Measurements from ENCODE around the gene ABCD3. TPM values are rescaled to one million over a fixed set of nuclear protein-coding genes. Genes with fewer than 3 reads are reported as not detected.
"Not testable (repeated sequence)": the region's sequence is repeated elsewhere in the genome, so short reads cannot be mapped to it uniquely, and the experiment has no call there.

Gene ABCD3
- total RNA-seq, 1 donor from 2014 or later = 65.7 TPM

DNA sequence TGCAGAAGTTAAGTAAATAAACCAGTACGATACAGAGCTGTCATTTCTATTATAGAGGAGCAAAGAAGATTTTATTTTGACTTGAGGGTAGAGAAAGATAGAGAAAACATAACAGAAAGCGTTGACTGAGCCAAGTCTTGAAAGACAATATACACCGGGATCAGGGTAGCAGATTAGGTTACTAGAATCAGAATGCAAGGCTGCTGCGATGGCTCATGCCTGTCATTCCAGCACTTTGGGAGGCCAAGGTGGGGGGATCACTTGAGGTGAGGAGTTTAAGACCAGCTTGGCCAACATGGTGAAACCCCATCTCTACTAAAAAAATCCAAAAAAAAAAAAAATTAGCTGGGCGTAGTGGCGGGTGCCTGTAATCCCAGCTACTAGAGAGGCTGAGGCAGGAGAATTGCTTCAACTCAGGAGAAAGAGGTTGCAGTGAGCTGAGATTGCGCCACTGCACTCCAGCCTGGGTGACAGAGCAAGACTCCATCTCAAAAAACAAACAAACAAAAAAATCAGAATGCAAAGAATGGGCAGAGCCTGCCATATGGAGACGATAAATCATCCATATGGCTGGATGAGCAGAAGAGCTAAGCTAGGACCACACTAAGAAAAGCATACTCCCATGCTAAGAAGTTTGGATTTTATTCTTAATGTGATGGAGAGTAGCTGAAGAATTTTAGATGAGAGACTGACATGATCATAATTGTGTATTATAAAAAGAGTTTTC, 9.9 kb upstream of the ABCD3 start:
- ATAC-seq (no peak), DNase-seq (ENCODE audit: low spot score) (no peak)
- intact Hi-C loops (cut with DNase I) = no loop called here

DNA sequence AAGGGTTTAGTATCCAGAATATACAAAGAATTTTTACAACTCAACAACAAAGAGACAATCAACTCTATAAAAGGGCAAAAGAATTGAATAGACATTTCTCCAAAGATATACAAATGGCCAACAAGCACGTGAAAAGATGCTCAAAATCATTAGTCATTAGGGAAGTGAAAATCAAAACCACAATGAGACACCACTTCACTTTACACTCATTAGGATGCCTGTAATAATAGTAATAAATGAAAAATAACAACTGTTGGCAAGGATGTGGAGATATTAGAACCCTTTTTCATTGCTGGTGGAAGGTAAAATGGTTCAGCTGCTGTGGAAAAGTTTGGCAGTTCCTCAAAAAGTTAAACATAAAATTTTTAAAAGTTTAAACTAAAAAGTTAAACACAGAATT, 7.0 kb upstream of the ABCD3 start:
- no peak for ATAC-seq
- no peak for DNase-seq (ENCODE audit: low spot score)
- intact Hi-C loops (cut with DNase I) = loop anchor here (10.0 kb wide), 1 partner anchor 394 kb away; no protein-coding TSS in a partner anchor

GRCh38 chr1:94413311-94413710, 4.9 kb upstream of the ABCD3 start:
- intact Hi-C loops (cut with DNase I) = loop anchor here (10.0 kb wide), 1 partner anchor 391 kb away; no protein-coding TSS in a partner anchor
- DNase-seq (ENCODE audit: low spot score) = no peak
- ATAC-seq = no peak

DNA sequence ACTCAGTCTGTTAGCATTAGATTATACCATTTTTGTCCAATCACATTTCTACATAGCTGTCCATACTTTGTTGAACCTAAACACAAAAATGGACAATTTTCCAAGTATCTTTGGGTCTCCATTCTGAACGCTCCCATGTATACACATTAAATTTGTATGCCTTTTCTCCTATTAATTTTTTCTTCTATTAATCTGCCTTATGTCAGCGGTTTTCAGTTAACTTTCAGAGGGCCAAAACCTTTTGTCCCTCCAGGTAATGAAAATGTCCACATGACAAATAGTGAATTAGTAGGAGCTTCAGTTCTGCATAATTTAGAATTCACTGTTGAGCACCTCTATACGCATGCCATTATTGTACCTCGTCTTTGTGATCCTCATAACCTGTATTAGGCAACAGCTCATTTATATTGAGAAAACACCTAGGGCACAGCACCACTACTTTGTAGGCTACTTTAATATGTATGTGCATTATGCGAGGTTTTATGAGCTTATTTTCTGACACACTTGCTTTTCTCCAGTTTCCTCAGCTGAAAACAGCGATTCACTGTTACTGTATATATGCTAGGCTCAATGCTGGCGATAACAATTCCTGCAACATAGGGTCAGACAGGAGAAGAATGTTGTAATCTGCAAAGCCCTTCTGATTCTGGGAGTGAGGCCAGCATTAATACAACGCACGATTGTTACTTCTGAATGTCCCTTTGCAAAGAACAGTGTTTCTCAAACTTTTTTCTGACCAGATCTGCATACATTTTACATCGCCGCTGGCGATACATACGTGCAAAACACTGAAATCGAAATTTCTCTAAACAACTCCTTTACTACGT, 1.1 kb upstream of the ABCD3 start:
- ATAC-seq (peak; percentile 79), DNase-seq (ENCODE audit: low spot score) (no peak)
- intact Hi-C loops (cut with DNase I) = loop anchor here (10.0 kb wide), 1 partner anchor 388 kb away; no protein-coding TSS in a partner anchor

GRCh38 chr1:94417728-94417977, 536 bp upstream of the ABCD3 start:
- DNase-seq (ENCODE audit: low spot score) (no peak), ATAC-seq (no peak)
- intact Hi-C loops (cut with DNase I) = loop anchor here (10.0 kb wide), 1 partner anchor 387 kb away; no protein-coding TSS in a partner anchor

DNA sequence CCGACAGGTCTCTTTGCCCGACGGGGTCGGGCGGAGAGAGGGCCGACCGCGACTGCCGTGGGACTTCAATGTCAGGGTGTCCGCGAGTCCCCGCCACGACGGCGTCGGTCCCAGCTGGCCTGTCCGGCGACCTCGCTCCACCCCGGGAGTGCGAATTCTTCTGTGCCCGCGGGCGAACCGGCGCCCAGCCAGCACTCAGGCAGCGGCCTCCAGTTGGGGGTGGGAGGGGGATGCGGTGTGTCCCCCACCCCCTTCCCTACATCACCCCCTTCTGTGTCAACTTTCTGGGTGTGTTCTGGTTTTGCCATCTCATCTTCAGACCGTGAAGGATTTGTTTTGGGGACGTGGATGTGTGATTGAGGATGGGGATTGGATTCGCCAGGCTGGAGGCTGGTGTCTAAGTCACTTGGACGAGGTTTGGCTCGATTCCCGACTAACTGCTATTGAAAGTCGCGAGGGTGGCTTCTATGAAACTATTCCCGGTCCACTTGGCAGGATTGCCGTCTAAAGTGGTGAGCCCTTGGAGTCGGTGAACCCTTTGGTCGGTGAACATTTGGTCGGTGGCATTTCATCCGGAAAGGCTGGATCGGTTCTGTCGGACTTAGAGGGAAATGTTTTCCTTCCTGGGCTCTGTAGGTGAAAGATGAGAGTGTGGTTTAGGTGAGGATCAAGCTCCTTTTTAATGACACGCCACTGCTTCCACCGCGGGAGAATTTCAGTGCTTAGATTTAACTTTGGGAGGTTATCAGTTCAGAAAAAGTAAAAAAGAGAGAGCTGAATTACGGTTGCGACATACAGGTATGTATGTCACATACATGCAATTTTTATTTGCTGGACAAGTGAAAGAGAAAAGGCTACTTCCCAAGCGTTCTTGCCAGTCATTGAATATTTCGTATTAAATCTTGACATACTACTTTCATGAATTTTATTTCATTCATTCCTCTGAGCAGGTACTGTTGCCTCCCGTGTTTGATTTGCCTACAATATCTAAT, 771 bp downstream of the ABCD3 start:
- intact Hi-C loops (cut with DNase I) = loop anchor here (10.0 kb wide), 1 partner anchor 386 kb away; no protein-coding TSS in a partner anchor
- DNase-seq (ENCODE audit: low spot score) (peak; percentile 68), ATAC-seq (peak; percentile 0)

DNA sequence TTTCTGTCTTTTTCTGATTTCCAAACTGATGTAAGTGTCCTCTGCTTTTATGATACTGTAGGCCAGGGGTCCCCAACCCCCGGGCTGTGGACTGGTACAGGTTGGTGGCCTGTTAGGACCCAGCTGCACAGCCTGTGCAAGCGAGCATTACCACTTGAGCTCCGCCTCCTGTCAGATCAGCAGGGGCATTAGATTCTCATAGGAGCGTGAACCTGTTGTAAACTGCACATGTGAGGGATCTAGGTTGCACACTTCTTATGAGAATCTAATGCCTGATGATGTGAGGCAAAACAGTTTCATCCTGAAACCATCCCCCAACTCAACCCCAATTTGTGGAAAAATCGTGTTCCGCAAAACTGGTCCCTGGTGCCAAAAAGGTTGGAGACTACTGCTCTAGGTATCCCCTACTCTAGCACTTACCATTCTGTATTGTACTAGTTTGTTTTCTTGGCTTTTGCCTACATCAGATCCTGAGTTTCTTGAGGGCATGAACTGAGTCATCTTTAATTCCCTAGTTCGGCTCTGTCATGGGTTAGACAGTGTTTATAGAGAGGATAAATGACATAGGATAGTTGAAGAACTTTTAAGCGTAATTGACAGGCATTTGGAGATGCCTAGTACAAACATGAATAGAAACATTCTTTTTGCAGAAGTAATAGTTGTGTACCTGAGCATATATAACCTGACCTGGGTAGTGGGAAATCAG, 4.1 kb downstream of the ABCD3 start:
- DNase-seq (ENCODE audit: low spot score) (no peak), ATAC-seq (no peak)
- intact Hi-C loops (cut with DNase I) = no loop called here

DNA sequence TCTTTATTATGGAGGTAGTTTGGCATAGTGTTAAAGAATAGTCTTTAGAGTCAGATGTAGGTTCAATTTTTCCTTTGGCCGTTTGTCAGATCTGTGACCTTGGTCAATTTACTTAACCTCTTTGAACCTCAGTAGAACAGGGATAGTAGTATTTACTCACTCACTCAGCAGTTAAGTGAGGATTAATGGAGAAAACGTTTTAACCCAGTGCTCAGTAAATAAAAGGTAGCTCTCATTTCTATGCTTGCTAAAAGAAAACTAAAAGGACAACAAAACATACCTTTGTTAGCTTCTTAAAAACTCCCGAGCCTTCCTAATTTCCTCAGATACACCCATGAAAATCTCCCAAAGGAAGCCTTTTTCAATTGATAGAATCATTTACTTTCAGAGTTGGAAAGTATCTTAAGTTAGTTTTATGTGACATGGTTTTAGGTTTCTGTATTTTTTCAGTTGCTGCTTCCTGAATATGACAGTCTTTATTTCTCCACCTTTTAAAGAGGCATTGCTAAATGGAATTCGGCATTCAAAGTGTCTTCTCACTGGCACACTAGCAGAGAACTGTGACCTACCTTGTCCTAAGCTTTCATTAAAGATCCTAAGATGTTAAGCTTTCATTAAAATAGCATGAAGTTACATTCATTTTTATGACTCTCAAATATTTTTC, 7.8 kb downstream of the ABCD3 start:
- ATAC-seq (no peak), DNase-seq (ENCODE audit: low spot score) (no peak)
- intact Hi-C loops (cut with DNase I) = no loop called here

DNA sequence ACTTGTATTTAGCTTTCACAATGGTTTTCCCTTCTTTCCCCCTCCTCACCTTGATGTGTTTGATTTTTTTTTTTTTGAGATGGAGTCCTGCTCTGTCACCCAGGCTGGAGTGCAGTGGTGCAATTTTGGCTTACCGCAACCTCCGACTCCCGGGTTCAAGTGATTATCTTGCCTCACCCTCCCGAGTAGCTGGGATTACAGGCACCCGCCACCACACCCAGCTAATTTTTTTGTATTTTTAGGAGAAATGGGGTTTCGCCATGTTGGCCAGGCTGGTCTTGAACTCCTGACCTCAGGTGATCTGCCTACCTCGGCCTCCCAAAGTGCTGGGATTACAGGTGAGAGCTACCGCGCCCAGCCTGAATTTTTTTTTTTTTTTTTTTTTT, 8.3 kb downstream of the ABCD3 start:
- intact Hi-C loops (cut with DNase I); DNase-seq (ENCODE audit: low spot score); ATAC-seq: not testable (repeated sequence)

- ATAC-seq = no peak
- no peak for DNase-seq (ENCODE audit: low spot score)
- intact Hi-C loops (cut with DNase I) = no loop called here
Measured at GRCh38 chr1:94428441-94428840, 10.3 kb downstream of the ABCD3 start.

GRCh38 chr1:94428927-94429528, 10.8 kb downstream of the ABCD3 start:
- DNase-seq (ENCODE audit: low spot score); ATAC-seq; intact Hi-C loops (cut with DNase I): not testable (repeated sequence)

DNA sequence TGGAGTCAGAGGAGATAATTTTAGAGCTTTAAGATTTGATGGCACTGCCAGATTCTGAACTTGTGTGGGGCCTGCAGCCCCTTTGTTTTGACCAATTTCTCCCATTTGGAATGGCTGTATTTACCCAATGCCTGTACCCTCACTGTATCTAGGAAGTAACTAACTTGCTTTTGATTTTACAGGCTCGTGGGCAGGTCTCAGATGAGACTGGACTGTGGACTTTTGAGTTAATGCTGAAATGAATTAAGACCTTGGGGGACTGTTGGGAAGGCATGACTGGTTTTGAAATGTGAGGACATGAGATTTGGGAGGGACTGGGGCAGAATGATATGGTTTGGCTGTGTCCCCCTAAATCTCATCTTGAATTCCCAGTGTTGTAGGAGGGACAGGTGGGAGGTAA, 11.9 kb downstream of the ABCD3 start:
- DNase-seq (ENCODE audit: low spot score); intact Hi-C loops (cut with DNase I); ATAC-seq: not testable (repeated sequence)

- DNase-seq (ENCODE audit: low spot score) (no peak), ATAC-seq (no peak)
- intact Hi-C loops (cut with DNase I) = no loop called here
Measured at GRCh38 chr1:94433866-94434265, 15.7 kb downstream of the ABCD3 start.

DNA sequence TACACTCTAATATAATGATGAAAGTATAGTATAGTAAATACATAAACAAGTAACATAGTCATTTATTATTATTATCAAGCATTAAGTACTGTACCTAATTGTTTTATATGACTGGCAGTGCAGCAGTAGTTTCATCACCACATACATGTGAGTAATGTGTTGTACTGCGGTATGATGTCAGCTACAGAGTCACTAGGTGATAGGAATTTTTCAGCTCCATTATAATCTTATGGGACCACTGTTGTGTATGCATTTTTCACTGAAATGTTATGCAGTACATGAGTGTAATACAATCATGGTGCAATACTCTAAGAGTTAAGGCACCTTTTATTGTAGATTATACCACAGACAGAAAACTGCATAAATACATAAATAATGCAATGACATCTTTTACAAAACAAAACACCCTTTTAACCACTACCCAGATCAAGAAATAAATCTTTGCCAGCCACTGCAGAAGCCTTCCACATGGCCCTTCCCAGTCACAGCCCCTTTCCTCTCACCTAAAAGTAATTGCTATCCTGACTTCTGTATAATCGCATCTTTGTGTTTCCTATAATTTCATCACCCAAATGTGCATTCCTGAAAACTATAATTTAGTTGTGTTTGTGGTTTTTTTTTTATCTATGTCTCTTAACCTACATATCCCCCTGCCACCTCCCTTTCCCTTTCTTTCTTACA, 16.3 kb downstream of the ABCD3 start:
- ATAC-seq (no peak), DNase-seq (ENCODE audit: low spot score) (no peak)
- intact Hi-C loops (cut with DNase I) = no loop called here

DNA sequence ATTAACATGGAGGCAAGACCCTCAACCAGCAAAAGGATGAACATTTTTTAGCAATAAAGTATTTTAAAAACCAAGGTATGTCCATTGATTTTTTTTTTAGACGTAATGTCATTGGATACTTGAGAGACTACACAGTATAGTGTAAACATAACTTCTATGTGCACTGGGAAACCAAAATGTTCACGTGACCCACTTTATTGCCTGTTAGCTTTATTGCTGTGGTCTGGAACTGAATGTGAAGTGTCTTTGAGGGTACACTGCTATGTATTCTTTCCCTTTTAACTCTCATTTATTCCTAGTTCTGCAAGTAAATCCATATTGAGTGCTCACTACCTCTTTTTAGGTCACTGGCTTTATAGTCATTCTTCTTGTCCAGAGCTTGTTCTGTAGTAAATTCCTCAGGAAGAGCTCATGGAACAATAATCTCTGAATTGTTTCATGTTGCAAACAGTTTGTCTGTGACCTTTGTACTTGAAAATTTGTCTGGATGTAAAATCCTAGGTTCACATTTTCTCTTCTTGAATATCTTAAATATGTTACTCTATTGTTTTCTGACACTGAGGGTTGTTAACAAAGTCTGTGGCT, 20.6 kb downstream of the ABCD3 start:
- intact Hi-C loops (cut with DNase I) = no loop called here
- DNase-seq (ENCODE audit: low spot score) = no peak
- ATAC-seq = no peak

DNA sequence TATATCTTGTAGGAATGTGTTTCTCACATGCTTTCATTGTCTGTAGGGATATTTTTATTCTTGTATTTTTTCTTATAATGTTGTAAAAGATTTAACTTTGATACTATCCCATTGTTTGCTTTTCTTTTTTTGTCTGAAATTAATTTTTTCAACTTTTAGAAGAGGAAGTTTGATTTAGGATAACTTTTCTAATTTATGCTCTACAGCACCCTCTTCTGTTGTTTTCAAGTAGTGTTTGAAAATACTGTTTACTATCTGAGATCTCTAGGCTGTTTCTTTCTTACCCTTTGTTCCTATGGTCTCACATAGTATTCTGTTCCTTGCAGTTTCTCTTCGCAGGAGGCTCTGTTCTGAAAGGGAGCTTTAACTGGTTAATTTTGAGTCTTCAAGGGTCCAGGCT, 21.9 kb downstream of the ABCD3 start:
- intact Hi-C loops (cut with DNase I) = no loop called here

GRCh38 chr1:94443067-94443466, 24.9 kb downstream of the ABCD3 start:
- DNase-seq (ENCODE audit: low spot score); ATAC-seq; intact Hi-C loops (cut with DNase I): not testable (repeated sequence)

More for the DNA sequence above, 21.9 kb downstream of the ABCD3 start:
- no peak for ATAC-seq
- no peak for DNase-seq (ENCODE audit: low spot score)
